ENCODE results near the gene GRHL3. TPM values are rescaled to one million over a fixed set of nuclear protein-coding genes. Genes with fewer than 3 reads are reported as not detected.

The GRHL3 gene
- total RNA-seq, 1 experiment from 2014 or later = 1.4 TPM

DNA sequence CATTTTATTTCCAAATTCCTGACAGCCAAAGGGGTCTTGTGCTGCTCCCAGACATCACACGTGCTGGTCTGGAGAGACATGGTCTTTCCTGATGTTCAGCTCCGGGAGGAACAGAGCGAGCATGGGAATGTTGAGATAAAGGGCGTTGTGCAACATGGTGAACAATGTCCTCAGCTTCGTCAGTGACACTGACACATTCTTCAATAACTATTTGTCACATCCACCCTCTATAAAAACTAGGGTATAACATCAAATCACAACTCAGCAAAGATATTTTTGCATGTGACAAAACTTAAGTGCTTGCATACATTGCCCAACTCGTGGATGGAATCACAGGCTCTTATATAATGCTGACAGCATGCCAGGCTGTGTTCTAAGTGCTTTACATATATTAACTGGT, 42.4 kb upstream of the GRHL3 start:
- intact Hi-C loops (cut with micrococcal nuclease; ENCODE audit: unreplicated experiment) = no loop called here
- CTCF ChIA-PET = no interaction called here
- TF ChIP-seq, protein P1, sequence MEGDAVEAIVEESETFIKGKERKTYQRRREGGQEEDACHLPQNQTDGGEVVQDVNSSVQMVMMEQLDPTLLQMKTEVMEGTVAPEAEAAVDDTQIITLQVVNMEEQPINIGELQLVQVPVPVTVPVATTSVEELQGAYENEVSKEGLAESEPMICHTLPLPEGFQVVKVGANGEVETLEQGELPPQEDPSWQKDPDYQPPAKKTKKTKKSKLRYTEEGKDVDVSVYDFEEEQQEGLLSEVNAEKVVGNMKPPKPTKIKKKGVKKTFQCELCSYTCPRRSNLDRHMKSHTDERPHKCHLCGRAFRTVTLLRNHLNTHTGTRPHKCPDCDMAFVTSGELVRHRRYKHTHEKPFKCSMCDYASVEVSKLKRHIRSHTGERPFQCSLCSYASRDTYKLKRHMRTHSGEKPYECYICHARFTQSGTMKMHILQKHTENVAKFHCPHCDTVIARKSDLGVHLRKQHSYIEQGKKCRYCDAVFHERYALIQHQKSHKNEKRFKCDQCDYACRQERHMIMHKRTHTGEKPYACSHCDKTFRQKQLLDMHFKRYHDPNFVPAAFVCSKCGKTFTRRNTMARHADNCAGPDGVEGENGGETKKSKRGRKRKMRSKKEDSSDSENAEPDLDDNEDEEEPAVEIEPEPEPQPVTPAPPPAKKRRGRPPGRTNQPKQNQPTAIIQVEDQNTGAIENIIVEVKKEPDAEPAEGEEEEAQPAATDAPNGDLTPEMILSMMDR (IDR thresholded peaks at IDR 0.05; ENCODE audit: unreplicated experiment) = no peak
- H3K4me1 Mint-ChIP-seq (ENCODE audit: low read depth, unreplicated experiment) = peaks cover 23% of the 10 kb centered on the region
- H3K27ac Mint-ChIP-seq (ENCODE audit: unreplicated experiment) = no peak overlapping the region
- BruUV-seq (replicated peaks) = no TSS peak
- peaks cover 4% of the 10 kb centered on the region for H3K36me3 Mint-ChIP-seq (ENCODE audit: insufficient read depth, unreplicated experiment)
- no peaks in the 10 kb centered on the region for H3K27me3 Mint-ChIP-seq (ENCODE audit: unreplicated experiment)
- no peak for DNase-seq
- no peak overlapping the region for H3K4me3 Mint-ChIP-seq (ENCODE audit: low read depth, unreplicated experiment)
- H3K9me3 Mint-ChIP-seq (ENCODE audit: low read depth, unreplicated experiment) = peaks cover 6% of the 10 kb centered on the region

DNA sequence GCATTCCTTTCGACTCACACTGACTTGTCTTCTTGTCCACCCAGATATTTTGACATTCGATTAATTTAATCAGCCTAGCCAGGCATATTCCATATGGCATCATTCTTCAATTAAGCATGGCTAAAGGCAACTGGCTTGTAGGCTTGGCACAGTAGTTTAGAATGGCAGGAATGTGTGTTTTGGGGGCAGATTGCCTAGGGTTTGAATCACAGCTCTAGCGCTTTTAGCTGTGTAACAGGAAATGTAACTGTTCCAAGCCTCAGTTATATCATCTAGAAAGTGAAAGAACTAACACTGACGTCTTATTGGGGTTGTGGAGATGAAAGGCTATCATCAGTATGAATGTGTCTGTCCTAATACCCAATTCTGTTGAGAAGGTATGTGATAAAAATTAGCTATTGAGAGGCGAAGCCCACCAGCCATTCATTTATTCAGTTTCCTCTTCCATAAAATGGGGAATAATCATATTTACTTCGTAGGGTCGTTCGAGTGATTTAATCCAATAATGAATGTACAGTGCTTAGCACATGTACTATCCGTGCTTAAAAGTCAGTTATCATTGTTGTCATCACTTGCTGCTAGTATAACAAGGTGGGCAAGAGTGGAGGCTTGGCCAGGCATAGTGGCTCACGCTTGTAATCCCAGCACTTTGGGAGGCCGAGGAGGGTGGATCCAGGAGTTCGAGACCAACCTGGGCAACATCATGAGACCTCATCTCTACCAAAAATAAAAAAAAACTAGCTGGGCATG, 41.6 kb upstream of the GRHL3 start:
- TF ChIP-seq, protein P1 (IDR thresholded peaks at IDR 0.05; ENCODE audit: unreplicated experiment) = no peak
- intact Hi-C loops (cut with micrococcal nuclease; ENCODE audit: unreplicated experiment) = no loop called here
- Mint-ChIP-seq H3K36me3 (ENCODE audit: insufficient read depth, unreplicated experiment) (peaks cover 4% of the 10 kb centered on the region), H3K27ac (ENCODE audit: unreplicated experiment) (no peak overlapping the region), H3K9me3 (ENCODE audit: low read depth, unreplicated experiment) (peaks cover 4% of the 10 kb centered on the region), H3K27me3 (ENCODE audit: unreplicated experiment) (no peaks in the 10 kb centered on the region), H3K4me3 (ENCODE audit: low read depth, unreplicated experiment) (no peak overlapping the region), H3K4me1 (ENCODE audit: low read depth, unreplicated experiment) (peaks cover 23% of the 10 kb centered on the region)
- DNase-seq = no peak
- CTCF ChIA-PET = interaction anchor here (1.6 kb wide), 1 partner anchor 75 kb away, joined by 5 read pairs; no protein-coding TSS in a partner anchor
- BruUV-seq (replicated peaks) = no TSS peak

DNA sequence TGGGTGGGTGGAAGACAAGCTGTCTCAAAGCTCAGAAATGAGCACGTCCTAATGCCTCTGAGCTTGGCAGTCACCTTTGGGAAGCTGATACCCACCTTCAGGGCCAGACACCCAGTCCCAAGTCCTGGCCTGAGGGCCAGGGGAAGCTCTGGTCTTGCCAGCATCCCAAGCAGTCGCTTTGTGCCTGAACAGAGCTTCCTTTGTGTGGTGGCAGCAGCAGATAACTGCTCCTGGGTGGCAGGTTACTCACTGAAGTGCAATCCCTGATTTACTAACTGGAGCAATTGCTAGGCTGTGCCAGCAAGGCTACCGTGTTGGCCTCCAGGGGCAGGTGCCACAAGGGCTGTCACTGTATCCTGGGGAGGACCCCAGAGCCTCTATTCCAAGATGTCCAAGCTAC, 40.4 kb upstream of the GRHL3 start:
- no peak overlapping the region for H3K4me3 Mint-ChIP-seq (ENCODE audit: low read depth, unreplicated experiment)
- BruUV-seq (replicated peaks) = no TSS peak
- TF ChIP-seq, protein P1 (IDR thresholded peaks at IDR 0.05; ENCODE audit: unreplicated experiment) = no peak
- CTCF ChIA-PET = interaction anchor here (0.6 to 1.6 kb wide), 4 partner anchors 10 to 234 kb away, joined by 3 to 5 read pairs (median 4); no protein-coding TSS in a partner anchor
- no peaks in the 10 kb centered on the region for H3K27me3 Mint-ChIP-seq (ENCODE audit: unreplicated experiment)
- H3K4me1 Mint-ChIP-seq (ENCODE audit: low read depth, unreplicated experiment) = peaks cover 26% of the 10 kb centered on the region
- H3K9me3 Mint-ChIP-seq (ENCODE audit: low read depth, unreplicated experiment) = no peaks in the 10 kb centered on the region
- intact Hi-C loops (cut with micrococcal nuclease; ENCODE audit: unreplicated experiment) = no loop called here
- H3K36me3 Mint-ChIP-seq (ENCODE audit: insufficient read depth, unreplicated experiment) = peaks cover 6% of the 10 kb centered on the region
- DNase-seq = peak; percentile 46
- no peak overlapping the region for H3K27ac Mint-ChIP-seq (ENCODE audit: unreplicated experiment)

DNA sequence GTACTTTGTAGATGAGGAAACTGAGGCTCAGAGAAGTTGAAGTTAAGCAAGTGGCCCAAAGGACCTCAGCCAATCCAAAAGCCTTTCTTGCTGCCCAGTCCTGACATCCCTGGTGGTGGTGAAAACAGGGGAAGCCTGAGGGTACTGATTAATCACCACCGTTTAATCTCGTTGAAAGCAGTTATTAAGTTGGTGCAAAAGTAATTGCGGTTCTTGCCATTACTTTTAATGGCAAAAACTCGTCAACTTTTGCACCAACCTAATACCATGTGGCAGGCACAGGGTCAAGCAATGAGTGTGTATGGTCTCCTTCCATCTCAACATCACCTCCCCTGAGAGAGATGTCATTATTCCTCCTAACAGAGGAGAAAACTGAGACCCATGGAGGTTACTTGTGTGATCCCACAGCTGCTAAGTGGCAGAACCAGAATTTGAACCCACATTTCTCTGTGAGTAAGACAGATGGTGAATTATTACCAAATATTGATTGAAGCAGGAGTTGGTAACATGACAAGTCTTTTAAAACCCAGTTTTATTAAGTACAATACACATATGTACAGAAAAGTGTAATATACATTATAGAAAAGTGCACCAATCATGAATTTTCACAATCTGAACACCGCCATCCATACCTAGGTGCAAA, 39.4 kb upstream of the GRHL3 start:
- H3K4me3 Mint-ChIP-seq (ENCODE audit: low read depth, unreplicated experiment) = peak overlapping the region; percentile 22
- DNase-seq = peak; percentile 29
- H3K4me1 Mint-ChIP-seq (ENCODE audit: low read depth, unreplicated experiment) = peaks cover 36% of the 10 kb centered on the region
- peak overlapping the region; percentile 63 for H3K27ac Mint-ChIP-seq (ENCODE audit: unreplicated experiment)
- intact Hi-C loops (cut with micrococcal nuclease; ENCODE audit: unreplicated experiment) = loop anchor here (5.0 kb wide), 1 partner anchor 77 kb away; no protein-coding TSS in a partner anchor
- CTCF ChIA-PET = no interaction called here
- H3K9me3 Mint-ChIP-seq (ENCODE audit: low read depth, unreplicated experiment) = no peaks in the 10 kb centered on the region
- no TSS peak for BruUV-seq (replicated peaks)
- no peaks in the 10 kb centered on the region for H3K27me3 Mint-ChIP-seq (ENCODE audit: unreplicated experiment)
- TF ChIP-seq, protein P1 (IDR thresholded peaks at IDR 0.05; ENCODE audit: unreplicated experiment) = no peak
- peaks cover 6% of the 10 kb centered on the region for H3K36me3 Mint-ChIP-seq (ENCODE audit: insufficient read depth, unreplicated experiment)

Measured in Calu3 (cell line).